ENCODE data around the gene NACAD. TPM values are rescaled to one million over a fixed set of nuclear protein-coding genes. Genes with fewer than 3 reads are reported as not detected.

Gene NACAD
- polyA plus RNA-seq, 1 experiment = 0.54 TPM

DNA sequence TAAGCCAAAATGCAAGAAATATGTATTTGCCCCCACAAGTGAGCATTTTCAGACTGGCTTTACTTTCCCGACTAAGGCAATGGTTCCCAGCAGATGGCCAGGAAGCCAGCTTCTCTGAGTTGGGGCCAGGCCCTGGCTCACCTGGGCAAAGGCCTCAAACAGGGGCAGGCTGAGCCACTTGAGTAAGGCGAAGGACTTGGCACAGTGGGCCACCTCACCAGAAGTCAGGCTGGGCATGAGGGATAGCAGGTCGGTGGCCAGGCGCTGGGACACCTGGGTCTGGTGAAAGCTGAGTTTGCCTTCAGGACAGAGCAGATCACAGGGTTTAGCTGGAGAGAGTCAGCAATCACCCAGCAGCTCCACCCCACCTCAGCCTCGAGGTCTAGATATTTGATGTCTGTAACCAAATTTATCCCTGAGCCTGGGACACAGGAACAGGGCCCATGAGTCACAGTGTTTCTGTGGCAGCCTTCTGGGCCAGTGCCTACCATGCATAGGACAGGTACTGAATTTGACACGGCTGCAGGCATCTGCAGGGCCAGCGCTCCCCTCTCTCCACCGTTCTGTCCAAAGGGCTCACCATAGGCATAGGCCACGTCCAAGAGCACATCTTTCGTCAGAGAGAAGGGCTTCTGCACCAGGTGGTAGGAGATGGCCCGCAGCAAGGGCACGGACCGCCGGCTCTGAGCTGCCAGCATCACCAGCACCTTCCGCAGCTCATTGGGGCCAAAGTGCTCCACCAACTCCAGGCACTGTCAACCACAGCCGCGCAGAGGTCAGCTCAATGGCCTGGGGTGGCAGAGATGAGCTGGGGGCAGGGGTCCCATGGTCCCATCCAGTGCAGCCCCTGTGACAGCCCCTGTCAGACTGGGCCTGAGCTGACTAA lies 15.4 kb upstream of the NACAD start:
- ChIA-PET POLR2A (no interaction called here), CTCF (no interaction called here)
- H3K4me3 ChIP-seq (ENCODE audit: low read depth, low read length) = no peak overlapping the region
- DNase-seq (ENCODE audit: low read depth) = no peak
- no peaks in the 10 kb centered on the region for H3K27me3 ChIP-seq (ENCODE audit: control insufficient read depth, insufficient read depth, low read length)
- TF ChIP-seq CTCF (IDR thresholded peaks at IDR 0.05; ENCODE audit: insufficient read depth, low read depth, low read length) = no peak
- peaks cover 82% of the 10 kb centered on the region for H3K36me3 ChIP-seq (ENCODE audit: control insufficient read depth, insufficient read depth, low read length)

- ChIA-PET CTCF (interaction anchor here (0.5 to 1.2 kb wide), 2 partner anchors 13 to 33 kb away, joined by 3 to 4 read pairs; no protein-coding TSS in a partner anchor), POLR2A (no interaction called here)
- Histone ChIP-seq H3K27me3 (ENCODE audit: control insufficient read depth, insufficient read depth, low read length) (no peaks in the 10 kb centered on the region), H3K4me3 (ENCODE audit: low read depth, low read length) (no peak overlapping the region), H3K36me3 (ENCODE audit: control insufficient read depth, insufficient read depth, low read length) (peaks cover 77% of the 10 kb centered on the region)
- no peak for DNase-seq (ENCODE audit: low read depth)
- TF ChIP-seq CTCF (IDR thresholded peaks at IDR 0.05; ENCODE audit: insufficient read depth, low read depth, low read length) = no peak
Measured at GRCh38 chr7:45102785-45103712, 14.3 kb upstream of the NACAD start.

- Histone ChIP-seq H3K27me3 (ENCODE audit: control insufficient read depth, insufficient read depth, low read length) (no peaks in the 10 kb centered on the region), H3K36me3 (ENCODE audit: control insufficient read depth, insufficient read depth, low read length) (peaks cover 68% of the 10 kb centered on the region), H3K4me3 (ENCODE audit: low read depth, low read length) (no peak overlapping the region)
- POLR2A ChIA-PET = no interaction called here
- DNase-seq (ENCODE audit: low read depth) = no peak
- TF ChIP-seq CTCF (IDR thresholded peaks at IDR 0.05; ENCODE audit: insufficient read depth, low read depth, low read length) = no peak
- CTCF ChIA-PET = no interaction called here
Measured at GRCh38 chr7:45101748-45102147, 13.0 kb upstream of the NACAD start.

GRCh38 chr7:45100761-45101480 lies 12.2 kb upstream of the NACAD start:
- POLR2A ChIA-PET = no interaction called here
- no peak for TF ChIP-seq CTCF (IDR thresholded peaks at IDR 0.05; ENCODE audit: insufficient read depth, low read depth, low read length)
- Histone ChIP-seq H3K27me3 (ENCODE audit: control insufficient read depth, insufficient read depth, low read length) (no peaks in the 10 kb centered on the region), H3K4me3 (ENCODE audit: low read depth, low read length) (no peak overlapping the region), H3K36me3 (ENCODE audit: control insufficient read depth, insufficient read depth, low read length) (peaks cover 66% of the 10 kb centered on the region)
- CTCF ChIA-PET = no interaction called here
- no peak for DNase-seq (ENCODE audit: low read depth)
